Mononuclear cell (primary cell): ENCODE measurements around the gene NXPE2. TPM values are rescaled to one million over a fixed set of nuclear protein-coding genes. Genes with fewer than 3 reads are reported as not detected.

Experiments
- H3K27me3 ChIP-seq: 2 replicates; pipeline ENCODE4 v1.6.0; 2011; ENCODE audit warnings: low read length, control low read depth; ENCODE audit not compliant: insufficient read depth
- H3K4me1 ChIP-seq: 2 replicates; pipeline ENCODE4 v1.5.1; 2011; ENCODE audit warnings: mild to moderate bottlenecking, low read length, control low read depth; ENCODE audit not compliant: insufficient read depth
- H3K4me3 ChIP-seq: 2 replicates; pipeline ENCODE4 v1.5.1; 2011; ENCODE audit warnings: mild to moderate bottlenecking, low read length, moderate library complexity
- H3K9me3 ChIP-seq: 2 replicates; pipeline ENCODE4 v1.5.1; 2011; ENCODE audit warnings: low read depth, mild to moderate bottlenecking, control low read depth, low read length
- total RNA-seq: library from RNA; depleted of rRNA; stranded (reverse); fragments of >200 nt; gene quantifications from one replicate; pipeline ENCODE4 v1.2.3, GENCODE V29; 2012

The NXPE2 gene
- total RNA-seq, 1 donor, result not detected

DNA sequence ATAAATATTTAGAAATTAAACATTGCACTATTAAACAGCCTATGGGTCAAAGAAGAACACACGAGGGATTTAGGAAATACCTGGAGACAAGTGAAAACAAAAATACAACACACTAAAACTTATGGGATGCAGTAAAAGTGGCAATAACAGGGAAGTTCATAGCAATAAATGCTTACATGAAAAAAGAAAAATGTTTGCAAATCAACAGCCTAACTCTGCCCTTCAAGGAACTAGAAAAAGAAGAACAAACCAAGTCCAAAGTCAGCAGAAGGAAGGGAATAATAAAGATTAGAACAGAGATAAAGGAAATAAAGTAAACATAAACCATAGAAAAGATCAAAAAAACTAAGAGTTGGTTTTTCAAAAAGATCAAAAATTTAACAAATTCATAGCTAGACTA lies 31.6 kb downstream of the NXPE2 start:
- Histone ChIP-seq H3K4me3 (no peak overlapping the region), H3K27me3 (no peaks in the 10 kb centered on the region), H3K4me1 (no peaks in the 10 kb centered on the region), H3K9me3 (peaks cover 4% of the 10 kb centered on the region)

DNA sequence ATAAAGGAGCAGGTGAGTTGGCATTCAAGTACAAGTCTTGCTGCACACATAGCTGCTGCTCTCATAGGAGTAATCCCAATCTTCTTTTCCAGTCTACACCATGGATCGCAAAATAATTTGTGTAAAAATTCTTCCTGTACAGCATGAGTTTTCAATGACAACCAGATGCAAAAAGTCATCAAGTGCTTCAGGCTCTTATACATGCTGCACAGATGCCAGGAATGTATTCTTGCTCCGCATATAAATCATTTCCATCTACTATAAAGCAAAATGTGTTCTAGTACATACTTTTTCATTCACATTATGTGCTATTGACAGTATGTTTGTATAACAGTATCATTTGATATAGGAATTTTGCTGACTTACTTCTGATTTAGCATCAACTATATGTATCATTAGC lies 35.4 kb downstream of the NXPE2 start:
- Histone ChIP-seq H3K4me1 (no peaks in the 10 kb centered on the region), H3K27me3 (no peaks in the 10 kb centered on the region), H3K4me3 (no peak overlapping the region), H3K9me3 (peaks cover 2% of the 10 kb centered on the region)

DNA sequence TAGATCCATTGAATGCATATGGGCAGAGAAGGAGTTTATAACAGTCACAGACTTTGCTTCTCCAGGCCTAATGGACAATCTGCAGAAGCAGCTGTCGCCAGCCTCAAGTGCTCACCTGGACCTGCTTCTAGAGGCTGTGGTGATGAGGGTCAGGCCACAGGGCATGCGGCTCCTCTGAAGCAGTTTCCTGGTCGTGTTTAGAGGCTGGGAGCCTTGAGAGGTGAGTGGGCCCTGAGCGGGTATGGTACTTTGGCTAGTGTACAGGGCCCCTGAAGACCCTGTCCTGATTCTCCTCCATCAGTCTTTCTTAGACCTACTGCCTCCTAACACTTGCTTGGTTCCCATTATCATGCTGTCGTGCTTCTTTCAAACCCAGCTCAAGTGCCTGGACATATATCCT lies 41.2 kb downstream of the NXPE2 start:
- no peaks in the 10 kb centered on the region for H3K4me1 ChIP-seq
- H3K9me3 ChIP-seq, result no peaks in the 10 kb centered on the region
- H3K27me3 ChIP-seq, result no peaks in the 10 kb centered on the region
- no peak overlapping the region for H3K4me3 ChIP-seq

DNA sequence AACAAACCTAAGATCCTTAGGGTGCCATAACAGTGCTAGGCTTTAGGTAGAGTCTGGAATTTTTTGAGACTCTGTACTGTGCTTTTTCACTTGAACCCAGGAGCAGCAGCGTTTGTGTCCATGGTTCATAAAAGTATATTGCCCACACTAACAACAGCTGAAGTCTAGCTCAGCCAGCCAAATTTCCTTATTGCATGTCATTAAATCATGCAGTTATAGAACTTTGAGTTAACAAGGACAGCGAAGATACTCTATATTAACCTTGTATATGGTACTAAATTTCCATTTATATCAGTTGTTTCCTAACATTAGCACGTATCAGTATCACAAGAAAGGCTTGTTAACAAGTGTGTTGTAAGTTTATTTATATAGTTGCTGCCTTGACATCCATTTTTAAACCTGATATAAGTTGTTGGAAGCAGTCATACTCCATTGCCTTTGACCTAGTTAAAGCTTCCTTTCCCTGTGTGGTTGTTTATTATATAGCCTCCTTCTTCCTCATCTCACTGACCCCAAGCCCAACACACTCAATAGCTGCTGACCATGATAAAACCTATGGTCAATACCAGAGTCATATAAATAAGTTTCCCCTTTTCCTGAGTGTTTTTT lies 46.7 kb downstream of the NXPE2 start:
- no peaks in the 10 kb centered on the region for H3K9me3 ChIP-seq
- no peak overlapping the region for H3K4me3 ChIP-seq

DNA sequence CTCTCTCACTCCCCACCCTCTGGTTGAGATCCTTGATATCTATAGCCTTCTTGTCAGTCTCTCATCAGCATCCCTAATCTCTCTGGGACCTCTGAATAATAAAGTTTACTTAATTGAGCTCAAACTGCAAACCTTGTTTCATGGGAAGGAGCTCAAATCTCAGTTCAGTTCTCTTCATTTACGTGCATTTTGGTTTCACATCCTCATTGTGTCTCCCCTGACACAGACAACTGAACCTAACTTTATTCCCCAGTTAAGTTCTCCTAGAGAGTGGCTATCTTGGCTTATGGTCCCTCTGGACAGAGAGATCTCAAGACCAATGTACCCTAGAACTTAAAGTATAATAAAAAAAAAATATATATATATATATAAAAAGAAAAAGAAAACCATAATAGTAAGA lies 47.3 kb downstream of the NXPE2 start:
- Histone ChIP-seq H3K4me1 (no peaks in the 10 kb centered on the region), H3K4me3 (no peak overlapping the region)

More for the DNA sequence above, 46.7 kb downstream of the NXPE2 start:
- no peaks in the 10 kb centered on the region for H3K27me3 ChIP-seq
- no peaks in the 10 kb centered on the region for H3K4me1 ChIP-seq

DNA sequence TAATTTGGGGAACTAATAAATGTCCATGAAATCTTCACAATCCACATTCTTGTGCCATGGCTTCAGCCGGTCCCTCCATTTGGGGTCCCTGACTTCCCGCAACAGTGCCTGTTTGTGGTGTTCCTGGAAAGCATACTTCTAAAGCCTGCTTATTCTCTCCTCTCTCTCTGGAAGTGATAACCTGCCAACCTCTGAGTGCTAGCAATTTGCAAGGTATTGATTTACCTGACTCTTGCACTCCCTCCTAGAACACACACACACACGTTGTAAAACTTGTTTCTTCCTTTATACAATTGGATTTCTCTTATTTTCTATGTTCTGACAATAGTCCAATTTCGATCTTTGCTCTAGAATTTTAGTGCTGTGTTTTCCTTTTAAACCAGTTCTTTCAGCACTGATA lies 58.5 kb downstream of the NXPE2 start:
- no peaks in the 10 kb centered on the region for H3K27me3 ChIP-seq
- no peaks in the 10 kb centered on the region for H3K9me3 ChIP-seq
- H3K4me3 ChIP-seq, result no peak overlapping the region
- no peaks in the 10 kb centered on the region for H3K4me1 ChIP-seq

More for the DNA sequence above, 47.3 kb downstream of the NXPE2 start:
- H3K27me3 ChIP-seq, result no peaks in the 10 kb centered on the region
- H3K9me3 ChIP-seq, result no peaks in the 10 kb centered on the region

DNA sequence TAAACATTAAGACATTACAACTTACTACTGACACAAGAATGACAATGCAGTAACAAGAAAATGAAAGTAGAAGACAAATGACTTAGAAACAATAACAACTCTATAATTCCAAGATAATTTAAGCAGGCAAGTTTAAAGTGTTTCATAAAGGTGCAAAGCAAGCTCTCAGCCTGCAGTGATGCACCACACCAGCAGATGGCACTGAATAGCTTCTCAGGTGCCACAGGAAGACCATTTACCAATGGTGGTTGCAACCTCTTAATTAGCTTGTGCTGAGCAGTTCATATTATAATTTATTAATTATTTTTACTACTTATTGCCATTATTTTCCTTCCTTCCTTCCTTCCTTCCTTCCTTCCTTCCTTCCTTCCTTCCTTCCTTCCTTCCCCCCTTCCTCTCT lies 60.6 kb downstream of the NXPE2 start:
- Histone ChIP-seq H3K27me3 (no peaks in the 10 kb centered on the region), H3K4me1 (no peaks in the 10 kb centered on the region), H3K4me3 (no peak overlapping the region), H3K9me3 (no peaks in the 10 kb centered on the region)

DNA sequence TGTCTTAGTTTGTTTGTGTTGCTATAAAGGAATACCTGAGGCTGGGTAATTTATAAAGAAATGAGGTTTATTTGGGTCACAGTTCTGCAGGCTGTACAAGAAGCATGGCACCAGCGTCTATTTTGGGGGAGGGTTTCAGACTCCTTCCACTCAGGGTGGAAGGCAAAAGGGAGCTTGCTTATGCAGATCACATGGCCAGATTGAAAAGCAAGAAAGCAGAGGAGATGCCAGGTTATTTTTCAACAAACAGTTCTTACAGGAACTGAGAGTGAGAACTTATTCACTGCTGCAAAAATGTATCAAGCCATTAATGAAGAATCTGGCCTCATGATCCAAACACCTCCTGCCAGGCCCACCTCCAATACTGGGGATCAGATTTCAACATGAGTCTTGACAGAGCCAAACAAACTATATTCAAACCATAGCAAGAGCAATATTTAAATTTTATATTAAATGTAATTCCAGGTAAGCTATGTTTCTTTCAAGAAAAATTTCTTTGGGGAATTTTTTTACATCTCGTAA lies 66.9 kb downstream of the NXPE2 start:
- no peaks in the 10 kb centered on the region for H3K27me3 ChIP-seq
- no peaks in the 10 kb centered on the region for H3K4me1 ChIP-seq
- H3K4me3 ChIP-seq, result no peak overlapping the region
- H3K9me3 ChIP-seq, result no peaks in the 10 kb centered on the region

DNA sequence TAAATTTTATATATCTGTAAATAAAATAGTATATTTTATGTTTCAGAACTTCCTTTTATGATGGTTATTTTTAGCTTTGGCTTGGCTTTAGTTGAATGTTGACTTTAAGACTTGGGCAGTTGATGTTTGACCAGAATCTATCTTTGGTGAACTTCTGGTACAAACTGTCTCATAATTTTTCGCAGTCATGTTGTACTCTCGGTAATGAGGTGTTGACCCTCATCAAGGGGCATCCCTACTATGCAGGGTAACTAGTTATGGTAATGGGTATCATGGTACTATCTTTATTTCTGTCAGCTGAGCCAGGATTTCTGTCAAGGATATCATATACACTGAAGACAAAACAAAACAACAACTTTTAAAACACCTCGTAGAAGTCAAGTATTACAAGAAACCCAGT lies 67.7 kb downstream of the NXPE2 start:
- H3K4me1 ChIP-seq, result no peaks in the 10 kb centered on the region
- H3K4me3 ChIP-seq, result no peak overlapping the region
- H3K27me3 ChIP-seq, result no peaks in the 10 kb centered on the region
- no peaks in the 10 kb centered on the region for H3K9me3 ChIP-seq

Other genes with a start within 250 kb of the NXPE2 start
- 23.7 TPM for gene REXO2, start 239.1 kb upstream of the NXPE2 start, total RNA-seq
- not detected for gene NXPE1, start 118.6 kb upstream of the NXPE2 start, total RNA-seq
- not detected for gene NXPE4, start 82.7 kb upstream of the NXPE2 start, total RNA-seq